Cardiac atrium fibroblast (primary cell): ENCODE measurements around the gene JADE2. TPM values are rescaled to one million over a fixed set of nuclear protein-coding genes. Genes with fewer than 3 reads are reported as not detected.

Experiments
- total RNA-seq: library from RNA; depleted of rRNA; stranded (reverse); fragments of >200 nt; gene quantifications from 2 replicates; pipeline ENCODE4 v1.2.3, GENCODE V29; 2015

The JADE2 gene
- 54.9 and 75.7 TPM in 2 replicates for total RNA-seq

GRCh38 chr5:134524826-134525682, at the start of gene JADE2:
JADE2 (plus strand) TSS chr5:134525670; CDS start chr5:134535858, 10,188 bp downstream.

Other genes starting within 250 kb of the JADE2 start
- gene CDKL3, start 158.5 kb upstream of the JADE2 start, total RNA-seq: 1.3 and 4.2 TPM in 2 replicates
- 28.5 and 29.6 TPM in 2 replicates for gene UBE2B, start 154.1 kb upstream of the JADE2 start, total RNA-seq
- 20.6 and 38.8 TPM in 2 replicates for gene CDKN2AIPNL, start 113.8 kb upstream of the JADE2 start, total RNA-seq
- gene SAR1B, start 107.2 kb downstream of the JADE2 start, total RNA-seq: 35.4 and 38.7 TPM in 2 replicates
- gene SEC24A, start 123.1 kb downstream of the JADE2 start, total RNA-seq: 21.8 and 34.0 TPM in 2 replicates
- gene CAMLG, start 212.9 kb downstream of the JADE2 start, total RNA-seq: 22.7 and 46.4 TPM in 2 replicates
- gene DDX46, start 233.1 kb downstream of the JADE2 start, total RNA-seq: 13.9 and 15.3 TPM in 2 replicates